ENCODE measurements around the gene FBN3.

DNA sequence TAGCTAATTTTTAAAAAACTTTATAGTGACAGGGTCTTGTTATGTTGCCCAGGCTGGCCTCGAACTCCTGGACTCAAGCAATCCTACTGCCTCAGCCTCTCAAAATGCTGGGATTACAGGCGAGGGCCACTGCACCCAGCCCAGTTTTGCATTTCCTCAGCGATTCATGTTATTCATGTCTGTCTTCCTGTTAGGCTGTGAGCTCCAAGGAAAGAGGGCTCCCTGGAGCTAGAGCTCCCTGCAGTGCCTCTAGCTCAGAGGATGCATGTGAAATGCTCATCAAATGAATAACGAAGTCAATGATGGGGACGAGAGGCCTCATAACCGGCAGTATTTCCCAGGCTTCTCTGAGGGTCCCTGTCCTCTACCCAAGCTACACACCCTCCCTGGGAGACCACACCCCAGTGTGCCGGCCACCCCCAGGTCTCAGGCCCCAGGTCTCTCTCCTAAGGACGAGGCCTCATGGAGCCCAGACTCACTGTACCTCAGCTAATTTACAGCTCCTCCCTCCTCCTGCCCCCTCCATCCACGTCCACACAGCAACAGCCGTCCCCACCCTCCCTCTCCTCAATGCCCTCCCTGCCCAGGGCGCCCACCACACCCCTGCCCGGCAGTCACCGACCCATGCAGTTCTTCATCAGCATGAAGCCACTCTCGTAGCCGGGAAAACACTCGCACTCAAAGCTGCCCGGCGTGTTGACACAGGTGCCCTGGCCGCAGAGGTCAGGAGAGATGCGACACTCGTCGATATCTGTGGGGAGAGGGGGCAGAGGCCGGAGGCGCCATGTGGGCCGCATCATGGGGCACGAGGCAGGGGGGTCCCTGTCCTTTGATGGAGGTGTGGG lies 28.5 kb downstream of the FBN3 start:
- no peak for TF ChIP-seq CTCF (IDR thresholded peaks at IDR 0.05)
- no peak for TF ChIP-seq ZFX (IDR thresholded peaks at IDR 0.05; ENCODE audit: borderline replicate concordance)
